Loucy (cell line): Measurements from ENCODE around the gene RPS6KB1.
"Not testable (repeated sequence)": the region's sequence is repeated elsewhere in the genome, so short reads cannot be mapped to it uniquely, and the experiment has no call there.

Source experiments
- H2AFZ ChIP-seq: fragments of 200-600 bp; sonication (generic); 2 replicates; pipeline ENCODE4 v1.6.0; 2016; ENCODE audit warnings: antibody characterized with exemption, mild to moderate bottlenecking, low read length, moderate library complexity
- H3F3A ChIP-seq: fragments of 200-600 bp; 2 replicates; pipeline ENCODE4 v1.6.0; 2016; ENCODE audit warnings: antibody characterized with exemption, low read depth, mild to moderate bottlenecking
- H3K27me3 ChIP-seq: fragments of 200-600 bp; sonication (generic); 2 replicates; pipeline ENCODE4 v1.6.1; 2014; ENCODE audit warnings: low read length, mild to moderate bottlenecking; ENCODE audit not compliant: insufficient read depth, poor library complexity, severe bottlenecking
- H3K36me3 ChIP-seq: fragments of 200-600 bp; sonication (generic); 2 replicates; pipeline ENCODE4 v1.6.1; 2016; ENCODE audit warnings: low read length; ENCODE audit not compliant: insufficient read depth
- H3K4me1 ChIP-seq: fragments of 200-600 bp; sonication (generic); 2 replicates; pipeline ENCODE4 v1.5.1; 2014; ENCODE audit warnings: low read length, mild to moderate bottlenecking; ENCODE audit not compliant: insufficient read depth, poor library complexity, severe bottlenecking
- H3K4me2 ChIP-seq: fragments of 200-600 bp; sonication (generic); 2 replicates; pipeline ENCODE4 v1.6.0; 2014; ENCODE audit warnings: antibody characterized with exemption, low read length, low read depth, mild to moderate bottlenecking; ENCODE audit not compliant: poor library complexity, severe bottlenecking
- H3K4me3 ChIP-seq: fragments of 200-600 bp; sonication (generic); 2 replicates; pipeline ENCODE4 v1.5.1; 2014; ENCODE audit warnings: low read length, mild to moderate bottlenecking, mixed read lengths; ENCODE audit not compliant: poor library complexity, severe bottlenecking
- H3K79me2 ChIP-seq: fragments of 200-600 bp; sonication (generic); 2 replicates; pipeline ENCODE4 v1.6.1; 2014; ENCODE audit warnings: low read length; ENCODE audit not compliant: insufficient read depth
- H3K9ac ChIP-seq: fragments of 200-600 bp; sonication (generic); 2 replicates; pipeline ENCODE4 v1.6.0; 2014; ENCODE audit warnings: mild to moderate bottlenecking, low read depth, low read length, moderate library complexity; ENCODE audit not compliant: poor library complexity, severe bottlenecking
- H3K9me2 ChIP-seq: fragments of 200-600 bp; sonication (generic); replicated peaks from 2 replicates; pipeline ENCODE4 v1.6.1; 2016; ENCODE audit warnings: low read depth, low read length, mixed read lengths
- H3K9me3 ChIP-seq: fragments of 200-600 bp; sonication (generic); 2 replicates; pipeline ENCODE4 v1.6.1; 2014; ENCODE audit warnings: mild to moderate bottlenecking, antibody characterized with exemption, low read length, low read depth; ENCODE audit not compliant: insufficient read depth
- H4K20me1 ChIP-seq: fragments of 200-600 bp; sonication (generic); 2 replicates; pipeline ENCODE4 v1.6.0; 2014; ENCODE audit warnings: antibody characterized with exemption, low read length, mild to moderate bottlenecking; ENCODE audit not compliant: insufficient read depth, poor library complexity, severe bottlenecking
- EZH2phosphoT487 ChIP-seq: fragments of 200-600 bp; IDR thresholded peaks from 2 replicates; pipeline ENCODE4 v1.6.1; 2018; ENCODE audit warnings: antibody characterized with exemption, mild to moderate bottlenecking, moderate library complexity, borderline replicate concordance

Gene RPS6KB1

DNA sequence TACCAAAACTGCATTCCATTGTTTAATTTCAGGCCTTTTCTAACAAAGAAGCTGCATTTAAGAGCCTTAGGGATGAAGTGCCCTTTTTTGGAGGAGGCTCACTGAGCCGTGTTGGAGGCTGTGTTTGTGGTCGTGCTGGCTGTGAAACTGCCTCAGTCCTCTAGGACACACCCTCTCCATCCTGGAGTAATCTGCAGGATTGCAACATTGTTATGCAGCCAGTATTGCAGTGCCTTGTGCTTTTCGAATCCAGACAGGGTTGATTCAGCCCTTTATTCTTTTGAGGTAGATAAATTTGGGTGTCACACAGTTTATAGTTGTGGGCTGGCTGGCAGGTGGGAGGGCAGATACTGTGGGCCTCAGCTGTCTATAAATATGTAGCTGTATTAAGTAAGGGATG lies 37.8 kb downstream of the RPS6KB1 start:
- peaks cover 68% of the 10 kb centered on the region; the same call in 1 of the 2 replicates for H3K36me3 ChIP-seq
- not testable (repeated sequence) for H3K79me2 ChIP-seq, H3K9me3 ChIP-seq

GRCh38 chr17:59933317-59933716 lies 40.4 kb downstream of the RPS6KB1 start:
- H3K4me3 ChIP-seq, H3K79me2 ChIP-seq, H3K9me2 ChIP-seq, H3F3A ChIP-seq, H3K4me1 ChIP-seq, H4K20me1 ChIP-seq, H3K4me2 ChIP-seq, H3K9me3 ChIP-seq, H2AFZ ChIP-seq, H3K9ac ChIP-seq, H3K27me3 ChIP-seq: not testable (repeated sequence)
- peaks cover 74% of the 10 kb centered on the region; the same call in 1 of the 2 replicates for H3K36me3 ChIP-seq

More for the DNA sequence above, 37.8 kb downstream of the RPS6KB1 start:
- H3K4me3 ChIP-seq, H3K4me1 ChIP-seq, H3F3A ChIP-seq, H3K4me2 ChIP-seq, H3K9me2 ChIP-seq, H3K9ac ChIP-seq, H2AFZ ChIP-seq, H4K20me1 ChIP-seq, H3K27me3 ChIP-seq: not testable (repeated sequence)

GRCh38 chr17:59940697-59941096 lies 47.8 kb downstream of the RPS6KB1 start:
- H2AFZ ChIP-seq, H3K9ac ChIP-seq, H3K4me1 ChIP-seq, H3K79me2 ChIP-seq, H3K27me3 ChIP-seq, H3F3A ChIP-seq, H3K9me2 ChIP-seq, H3K4me3 ChIP-seq, H3K9me3 ChIP-seq, H3K4me2 ChIP-seq, H4K20me1 ChIP-seq: not testable (repeated sequence)
- peaks cover 67% of the 10 kb centered on the region; the same call in 1 of the 2 replicates for H3K36me3 ChIP-seq

- Histone ChIP-seq H3K79me2 (no peaks in the 10 kb centered on the region), H3K4me2 (no peak overlapping the region), H3K9ac (no peak overlapping the region), H3K36me3 (peaks cover 69% of the 10 kb centered on the region; the same call in 1 of the 2 replicates), H4K20me1 (no peaks in the 10 kb centered on the region), H2AFZ (no peak overlapping the region), H3K9me3 (no peaks in the 10 kb centered on the region), H3K4me1 (no peaks in the 10 kb centered on the region), H3K4me3 (no peak overlapping the region), H3K9me2 (no peaks in the 10 kb centered on the region), H3K27me3 (no peaks in the 10 kb centered on the region), H3F3A (no peaks in the 10 kb centered on the region)
- TF ChIP-seq EZH2phosphoT487: no peak
Observed at GRCh38 chr17:59941131-59941530, 48.2 kb downstream of the RPS6KB1 start.

DNA sequence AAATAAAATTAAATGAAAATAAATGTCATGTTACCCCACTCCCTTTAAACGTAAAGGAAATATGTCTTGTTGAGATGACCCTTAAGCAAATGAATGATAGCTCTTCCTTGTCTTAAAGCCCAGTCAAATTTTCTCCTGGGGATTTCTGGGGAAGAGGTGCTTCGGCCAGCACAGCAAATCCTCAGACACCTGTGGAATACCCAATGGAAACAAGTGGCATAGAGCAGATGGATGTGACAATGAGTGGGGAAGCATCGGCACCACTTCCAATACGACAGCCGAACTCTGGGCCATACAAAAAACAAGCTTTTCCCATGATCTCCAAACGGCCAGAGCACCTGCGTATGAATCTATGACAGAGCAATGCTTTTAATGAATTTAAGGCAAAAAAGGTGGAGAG lies 53.5 kb downstream of the RPS6KB1 start:
- H3F3A ChIP-seq, H3K9ac ChIP-seq, H4K20me1 ChIP-seq, H3K4me1 ChIP-seq, H3K9me2 ChIP-seq, H3K27me3 ChIP-seq, H3K4me3 ChIP-seq, H3K4me2 ChIP-seq, H2AFZ ChIP-seq, H3K79me2 ChIP-seq, H3K9me3 ChIP-seq: not testable (repeated sequence)
- H3K36me3 ChIP-seq: peaks cover 58% of the 10 kb centered on the region; the same call in 1 of the 2 replicates

DNA sequence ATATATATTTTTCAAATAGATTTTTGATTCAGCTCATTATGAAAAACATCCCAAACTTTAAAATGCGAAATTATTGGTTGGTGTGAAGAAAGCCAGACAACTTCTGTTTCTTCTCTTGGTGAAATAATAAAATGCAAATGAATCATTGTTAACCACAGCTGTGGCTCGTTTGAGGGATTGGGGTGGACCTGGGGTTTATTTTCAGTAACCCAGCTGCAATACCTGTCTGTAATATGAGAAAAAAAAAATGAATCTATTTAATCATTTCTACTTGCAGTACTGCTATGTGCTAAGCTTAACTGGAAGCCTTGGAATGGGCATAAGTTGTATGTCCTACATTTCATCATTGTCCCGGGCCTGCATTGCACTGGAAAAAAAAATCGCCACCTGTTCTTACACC lies 54.4 kb downstream of the RPS6KB1 start:
- H3K27me3 ChIP-seq, H3K4me3 ChIP-seq, H3K4me2 ChIP-seq: not testable (repeated sequence)

More for the DNA sequence above, 54.4 kb downstream of the RPS6KB1 start:
- not testable (repeated sequence) for H3K9ac ChIP-seq, H3K79me2 ChIP-seq, H3K9me3 ChIP-seq, H3F3A ChIP-seq, H3K9me2 ChIP-seq, H3K4me1 ChIP-seq, H4K20me1 ChIP-seq, H2AFZ ChIP-seq
- H3K36me3 ChIP-seq: peaks cover 54% of the 10 kb centered on the region; the same call in 1 of the 2 replicates
